A549 (cell line): ENCODE measurements around the gene SERPINB2. TPM values are rescaled to one million over a fixed set of nuclear protein-coding genes. Genes with fewer than 3 reads are reported as not detected.

Experiments used
- ATAC-seq, 2 experiments: fragments of 200-7000 bp in 1 of 2; fragments of >200 bp in 1 of 2; cut with Nextera tagmentation in 1 of 2; cut with Tn5 transposase in 1 of 2; 3 replicates each; pipeline versions ENCODE4 v1.8.0 to v1.9.1; 2018 to 2020; ENCODE audit warnings: mild to moderate bottlenecking in 1 of 2, moderate library complexity in 1 of 2
- CTCF ChIA-PET: fragments of 300-600 bp; sonication (Branson Sonifier 250); formaldehyde crosslinking; extraction: SDS; loops from one replicate; lab custom pipeline; 2021; ENCODE audit warnings: antibody characterized with exemption, inconsistent platforms; lab: Yijun Ruan, JAX
- POLR2A ChIA-PET: fragments of 350-600 bp; formaldehyde crosslinking; extraction: SDS; loops from one replicate; lab custom pipeline; 2021; ENCODE audit warnings: antibody characterized with exemption, inconsistent platforms; lab: Yijun Ruan, JAX
- DNase-seq, 2 experiments: peaks; one replicate each; pipeline versions ENCODE4 v3.0.0 to v3.0.0-alpha.2; 2011 to 2016; ENCODE audit warnings: low read depth in 1 of 2, low spot score in 1 of 2
- FAIRE-seq: peaks from 2 replicates; lab custom pipeline; 2011; peaks lifted over from hg19 to GRCh38; lab: Jason Lieb, UNC
- H3K27ac ChIP-seq, 2 experiments: fragments of >200 bp; sonication (Bioruptor Twin); formaldehyde crosslinking; 3 replicates each; pipeline ENCODE4 v1.5.1; 2016 to 2017
- H3K4me1 ChIP-seq: fragments of >200 bp; sonication (Bioruptor Twin); formaldehyde crosslinking; 3 replicates; pipeline ENCODE4 v1.6.1; 2016
- H3K4me2 ChIP-seq: fragments of >200 bp; sonication (Bioruptor Twin); formaldehyde crosslinking; 3 replicates; pipeline ENCODE4 v1.6.1; 2016
- H3K4me3 ChIP-seq: fragments of >200 bp; sonication (Bioruptor Twin); formaldehyde crosslinking; 3 replicates; pipeline ENCODE4 v1.5.1; 2016
- H3K9me3 ChIP-seq: fragments of >200 bp; sonication (Bioruptor Twin); formaldehyde crosslinking; 3 replicates; pipeline ENCODE4 v1.6.1; 2016
- BCL3 ChIP-seq: fragments of >200 bp; sonication (Bioruptor Twin); formaldehyde crosslinking; IDR thresholded peaks from 3 replicates; pipeline ENCODE4 v1.6.1; 2016
- CBX8 ChIP-seq: fragments of 200-600 bp; sonication (generic); IDR thresholded peaks from 2 replicates; pipeline ENCODE4 v1.6.1; 2016
- CEBPB ChIP-seq, 2 experiments: fragments of >200 bp in 1 of 2; sonication (Bioruptor Twin) in 1 of 2; formaldehyde crosslinking in 1 of 2; IDR thresholded peaks; 2 replicates each; pipeline ENCODE4 v1.6.1; 2012 to 2016
- E2F6 ChIP-seq: IDR thresholded peaks from 2 replicates; pipeline ENCODE4 v1.6.1; 2012; ENCODE audit warnings: low read depth, borderline replicate concordance
- ELK1 ChIP-seq: fragments of 150-350 bp; IDR thresholded peaks from 2 replicates; pipeline ENCODE4 v1.6.1; 2014; ENCODE audit warnings: low read depth, mild to moderate bottlenecking, low read length
- EP300 ChIP-seq, 2 experiments: fragments of >200 bp; sonication (Bioruptor Twin); formaldehyde crosslinking; IDR thresholded peaks; 2 replicates in 1 of 2; 3 replicates in 1 of 2; pipeline ENCODE4 v1.6.1; 2016 to 2017
- GATA3 ChIP-seq: IDR thresholded peaks from 2 replicates; pipeline ENCODE4 v1.6.1; 2012; ENCODE audit warnings: borderline replicate concordance
- HMGXB4 ChIP-seq: fragments of 250-450 bp; sonication (Bioruptor Pico); IDR thresholded peaks from 2 replicates; pipeline ENCODE4 v1.5.0; 2021; ENCODE audit warnings: mild to moderate bottlenecking, moderate library complexity, borderline replicate concordance
- HOXA7 ChIP-seq: fragments of 250-450 bp; sonication (Bioruptor Pico); IDR thresholded peaks from 2 replicates; pipeline ENCODE4 v1.5.0; 2020; ENCODE audit warnings: mild to moderate bottlenecking, moderate library complexity
- JUN ChIP-seq, 2 experiments: fragments of >200 bp; sonication (Bioruptor Twin); formaldehyde crosslinking; IDR thresholded peaks; 2 replicates in 1 of 2; 3 replicates in 1 of 2; pipeline ENCODE4 v1.6.1; 2016 to 2017
- KDM1A ChIP-seq: fragments of 200-600 bp; sonication (generic); IDR thresholded peaks from 2 replicates; pipeline ENCODE4 v1.6.1; 2016; ENCODE audit warnings: low read depth, mild to moderate bottlenecking
- KDM5A ChIP-seq: fragments of 200-600 bp; sonication (generic); IDR thresholded peaks from 2 replicates; pipeline ENCODE4 v1.6.1; 2016; ENCODE audit warnings: antibody characterized with exemption, mild to moderate bottlenecking
- NPAS2 ChIP-seq: fragments of 250-450 bp; sonication (Bioruptor Pico); IDR thresholded peaks from 2 replicates; pipeline ENCODE4 v1.8.0; 2022; ENCODE audit warnings: mild to moderate bottlenecking, moderate library complexity, borderline replicate concordance
- NR3C1 ChIP-seq: fragments of >200 bp; sonication (Bioruptor Twin); formaldehyde crosslinking; IDR thresholded peaks from 3 replicates; pipeline ENCODE4 v1.6.1; 2017
- POLR2A ChIP-seq: IDR thresholded peaks from 2 replicates; pipeline ENCODE4 v1.6.1; 2012; ENCODE audit warnings: mild to moderate bottlenecking, low read length
- RARB ChIP-seq: fragments of 250-450 bp; sonication (Bioruptor Pico); IDR thresholded peaks from 2 replicates; pipeline ENCODE4 v1.8.0; 2021; ENCODE audit warnings: mild to moderate bottlenecking, moderate library complexity
- REST ChIP-seq: fragments of 200-600 bp; sonication (generic); IDR thresholded peaks from 2 replicates; pipeline ENCODE4 v1.6.1; 2016; ENCODE audit warnings: antibody characterized with exemption, mild to moderate bottlenecking, moderate library complexity
- TFCP2L1 ChIP-seq: fragments of 250-450 bp; sonication (Bioruptor Pico); IDR thresholded peaks from 2 replicates; pipeline ENCODE4 v1.5.0; 2021; ENCODE audit warnings: mild to moderate bottlenecking
- USF2 ChIP-seq: fragments of 450-650 bp; IDR thresholded peaks from 2 replicates; pipeline ENCODE4 v1.6.1; 2014; ENCODE audit warnings: antibody characterized with exemption
- ZFP36 ChIP-seq: fragments of 450-650 bp; IDR thresholded peaks from 2 replicates; pipeline ENCODE4 v1.6.1; 2014; ENCODE audit warnings: borderline replicate concordance; ENCODE audit not compliant: partially characterized antibody
- ZSCAN20 ChIP-seq: fragments of 250-450 bp; sonication (Bioruptor Pico); IDR thresholded peaks from 2 replicates; pipeline ENCODE4 v1.8.0; 2022; ENCODE audit warnings: mild to moderate bottlenecking, moderate library complexity
- WGBS: methylation state at CpG from one replicate; pipeline ENCODE4 v1.1.6; 2017; ENCODE audit errors: missing lambda C conversion rate; 5-methylcytosine and 5-hydroxymethylcytosine counted together
- polyA plus RNA-seq, 4 experiments: library from polyadenylated mRNA; depleted of rRNA in 3 of 4; stranded (reverse); fragments of >200 nt; fragmentation: RNase III in 1 of 4; extraction: RNeasy Plus Mini Kit Qiagen cat#74134 plus additional on column Dnase treatment in 1 of 4; gene quantifications; 2 replicates in 3 of 4; 3 replicates in 1 of 4; pipeline ENCODE4 v1.2.3, GENCODE V29; 2011 to 2017

SERPINB2 gene
- polyA plus RNA-seq, 2 of the 4 experiments (the other 2 are of a cell fraction), result not detected

- TF ChIP-seq ELK1 (no peak), HOXA7 (CRISPR knock-in tag) (no peak), REST (no peak), KDM1A (no peak), JUN (IDR thresholded peaks at IDR 0.05) (no peak), E2F6 (no peak), CEBPB (IDR thresholded peaks at IDR 0.05) (no peak), NPAS2 (CRISPR knock-in tag) (no peak), RARB (no peak), GATA3 (no peak), HMGXB4 (CRISPR knock-in tag) (no peak), CBX8 (no peak)
These were observed 18.1 kb upstream of the SERPINB2 start (continued) for GRCh38 chr18:63869374-63869773.

DNA sequence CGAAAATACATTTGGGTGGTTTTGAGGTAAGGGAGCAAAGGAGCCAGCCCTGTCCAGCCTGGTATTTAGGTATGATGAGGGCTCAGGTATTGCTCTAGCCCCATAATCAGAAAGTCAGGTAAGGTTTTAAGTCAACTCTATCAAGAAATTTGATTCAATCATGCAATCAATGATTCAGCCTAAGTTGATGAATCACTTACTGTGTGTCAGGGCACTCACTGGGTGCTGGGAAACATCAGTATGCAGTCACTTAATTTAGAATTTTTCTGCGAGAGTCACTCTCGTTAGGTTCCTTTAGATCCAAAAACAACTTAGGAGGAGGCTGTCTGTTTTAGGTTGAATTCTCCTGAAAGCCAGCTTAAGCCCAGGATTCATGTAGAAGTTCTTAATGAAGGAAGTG lies 17.7 kb upstream of the SERPINB2 start:
- no peak for ATAC-seq
- WGBS, result 44% methylated on average over 3 of the region's 3 CpGs
- FAIRE-seq, result no peak
- POLR2A ChIA-PET, result no interaction called here
- Histone ChIP-seq H3K9me3 (no peaks in the 10 kb centered on the region), H3K4me2 (no peak overlapping the region), H3K27ac (no peak overlapping the region), H3K4me3 (no peak overlapping the region), H3K4me1 (no peaks in the 10 kb centered on the region)
- no peak for TF ChIP-seq NR3C1
- TF ChIP-seq TFCP2L1 (CRISPR knock-in tag), result no peak
- no peak for TF ChIP-seq REST
- no peak for TF ChIP-seq CEBPB (IDR thresholded peaks at IDR 0.05)
- TF ChIP-seq BCL3, result no peak
- TF ChIP-seq POLR2A, result no peak
- no peak for TF ChIP-seq KDM5A
- no peak for TF ChIP-seq EP300 (IDR thresholded peaks at IDR 0.05)
- TF ChIP-seq ZFP36, result no peak
- no peak for TF ChIP-seq ZSCAN20 (CRISPR knock-in tag)
- TF ChIP-seq USF2, result no peak
- no peak for DNase-seq
- CTCF ChIA-PET, result no interaction called here
